ENCODE results near the gene ST8SIA5. TPM values are rescaled to one million over a fixed set of nuclear protein-coding genes. Genes with fewer than 3 reads are reported as not detected.

The ST8SIA5 gene
- total RNA-seq, 2 experiments from 2014 or later = not detected

GRCh38 chr18:46660957-46661749, 95.7 kb downstream of the ST8SIA5 start:
- H3K9me3 Mint-ChIP-seq = no peaks in the 10 kb centered on the region
- no peak overlapping the region for H3K4me3 Mint-ChIP-seq
- H3K4me1 Mint-ChIP-seq = no peaks in the 10 kb centered on the region
- no peaks in the 10 kb centered on the region for H3K36me3 Mint-ChIP-seq (ENCODE audit: low read depth)
- peaks cover 4% of the 10 kb centered on the region for H3K27me3 Mint-ChIP-seq
- POLR2A ChIA-PET = interaction anchor here (0.7 kb wide), 1 partner anchor 538 kb away, joined by 4 read pairs; no protein-coding TSS in a partner anchor
- CTCF ChIA-PET = interaction anchor here (0.9 to 4.6 kb wide), 4 partner anchors 37 to 512 kb away, joined by 3 to 39 read pairs (median 4); a partner anchor contains a TSS
- no peak overlapping the region for H3K27ac Mint-ChIP-seq
- DNase-seq = no peak

GRCh38 chr18:46659484-46659883, 97.4 kb downstream of the ST8SIA5 start:
- POLR2A ChIA-PET = no interaction called here
- no peak overlapping the region for H3K27ac Mint-ChIP-seq
- DNase-seq = no peak
- peaks cover 4% of the 10 kb centered on the region for H3K27me3 Mint-ChIP-seq
- H3K4me1 Mint-ChIP-seq = no peaks in the 10 kb centered on the region
- CTCF ChIA-PET = interaction anchor here (1.2 to 4.6 kb wide), 6 partner anchors 12 to 513 kb away, joined by 3 to 78 read pairs (median 19); no protein-coding TSS in a partner anchor
- no peaks in the 10 kb centered on the region for H3K36me3 Mint-ChIP-seq (ENCODE audit: low read depth)
- no peaks in the 10 kb centered on the region for H3K9me3 Mint-ChIP-seq
- H3K4me3 Mint-ChIP-seq = no peak overlapping the region

- no peaks in the 10 kb centered on the region for H3K4me1 Mint-ChIP-seq
- CTCF ChIA-PET = interaction anchor here (0.6 to 4.6 kb wide), 48 partner anchors 8 to 584 kb away, joined by 3 to 78 read pairs (median 4); a partner anchor contains a TSS
- peaks cover 4% of the 10 kb centered on the region for H3K27me3 Mint-ChIP-seq
- POLR2A ChIA-PET = interaction anchor here (0.9 to 1.6 kb wide), 3 partner anchors 484 to 510 kb away, joined by 3 to 6 read pairs (median 6); a partner anchor contains a TSS
- no peak for DNase-seq
- H3K27ac Mint-ChIP-seq = no peak within 1 kb of the TSS
- no peak within 1 kb of the TSS for H3K4me3 Mint-ChIP-seq
- H3K36me3 Mint-ChIP-seq (ENCODE audit: low read depth) = no peaks in the 10 kb centered on the region
- no peaks in the 10 kb centered on the region for H3K9me3 Mint-ChIP-seq
Observed at GRCh38 chr18:46657115-46657955, 99.5 kb downstream of the ST8SIA5 start, which contains the start of gene LOXHD1. LOXHD1 (minus strand) TSS chr18:46657220; CDS start chr18:46657033, 187 bp downstream.

- ChIA-PET CTCF (interaction anchor here (1.4 to 4.6 kb wide), 5 partner anchors 8 to 507 kb away, joined by 3 to 44 read pairs (median 8); a partner anchor contains a TSS), POLR2A (no interaction called here)
- H3K27me3 Mint-ChIP-seq = peaks cover 9% of the 10 kb centered on the region
- DNase-seq = no peak
- no peak overlapping the region for H3K4me3 Mint-ChIP-seq
- no peaks in the 10 kb centered on the region for H3K36me3 Mint-ChIP-seq (ENCODE audit: low read depth)
- H3K9me3 Mint-ChIP-seq = no peaks in the 10 kb centered on the region
- no peaks in the 10 kb centered on the region for H3K4me1 Mint-ChIP-seq
- H3K27ac Mint-ChIP-seq = no peak overlapping the region
Observed at GRCh38 chr18:46656326-46657114, 100.3 kb downstream of the ST8SIA5 start.

GRCh38 chr18:46652372-46652771, 104.5 kb downstream of the ST8SIA5 start:
- no peak for DNase-seq
- Mint-ChIP-seq H3K4me1 (no peaks in the 10 kb centered on the region), H3K27me3 (peaks cover 15% of the 10 kb centered on the region), H3K36me3 (ENCODE audit: low read depth) (no peaks in the 10 kb centered on the region), H3K9me3 (no peaks in the 10 kb centered on the region), H3K4me3 (no peak overlapping the region), H3K27ac (no peak overlapping the region)
- POLR2A ChIA-PET = no interaction called here
- CTCF ChIA-PET = no interaction called here

- Mint-ChIP-seq H3K9me3 (no peaks in the 10 kb centered on the region), H3K4me3 (no peak overlapping the region), H3K4me1 (no peaks in the 10 kb centered on the region), H3K27me3 (peaks cover 15% of the 10 kb centered on the region), H3K36me3 (ENCODE audit: low read depth) (no peaks in the 10 kb centered on the region), H3K27ac (no peak overlapping the region)
- POLR2A ChIA-PET = no interaction called here
- CTCF ChIA-PET = no interaction called here
- no peak for DNase-seq
Observed at GRCh38 chr18:46650681-46651080, 106.2 kb downstream of the ST8SIA5 start.

GRCh38 chr18:46649071-46649862, 107.6 kb downstream of the ST8SIA5 start:
- CTCF ChIA-PET = interaction anchor here (2.5 kb wide), 1 partner anchor 9 kb away, joined by 8 read pairs; the partner anchor contains the start of gene LOXHD1
- H3K36me3 Mint-ChIP-seq (ENCODE audit: low read depth) = no peaks in the 10 kb centered on the region
- H3K9me3 Mint-ChIP-seq = no peaks in the 10 kb centered on the region
- no peak overlapping the region for H3K27ac Mint-ChIP-seq
- no peak for DNase-seq
- H3K4me1 Mint-ChIP-seq = no peaks in the 10 kb centered on the region
- no peak overlapping the region for H3K4me3 Mint-ChIP-seq
- peaks cover 22% of the 10 kb centered on the region for H3K27me3 Mint-ChIP-seq
- POLR2A ChIA-PET = no interaction called here

GRCh38 chr18:46646468-46646867, 110.4 kb downstream of the ST8SIA5 start:
- ChIA-PET POLR2A (no interaction called here), CTCF (interaction anchor here (1.0 kb wide), 1 partner anchor 12 kb away, joined by 5 read pairs; no protein-coding TSS in a partner anchor)
- H3K4me1 Mint-ChIP-seq = no peaks in the 10 kb centered on the region
- H3K4me3 Mint-ChIP-seq = no peak overlapping the region
- peaks cover 16% of the 10 kb centered on the region for H3K27me3 Mint-ChIP-seq
- H3K9me3 Mint-ChIP-seq = no peaks in the 10 kb centered on the region
- no peak overlapping the region for H3K27ac Mint-ChIP-seq
- no peaks in the 10 kb centered on the region for H3K36me3 Mint-ChIP-seq (ENCODE audit: low read depth)
- DNase-seq = no peak

- no peak for DNase-seq
- Mint-ChIP-seq H3K4me3 (no peak overlapping the region), H3K36me3 (ENCODE audit: low read depth) (no peaks in the 10 kb centered on the region), H3K27me3 (peaks cover 11% of the 10 kb centered on the region), H3K4me1 (no peaks in the 10 kb centered on the region), H3K9me3 (no peaks in the 10 kb centered on the region), H3K27ac (no peak overlapping the region)
- ChIA-PET CTCF (interaction anchor here (1.5 kb wide), 1 partner anchor 15 kb away, joined by 6 read pairs; no protein-coding TSS in a partner anchor), POLR2A (no interaction called here)
Observed at GRCh38 chr18:46642561-46642960, 114.3 kb downstream of the ST8SIA5 start.

GRCh38 chr18:46641917-46642316, 114.9 kb downstream of the ST8SIA5 start:
- Mint-ChIP-seq H3K27ac (no peak overlapping the region), H3K36me3 (ENCODE audit: low read depth) (no peaks in the 10 kb centered on the region), H3K4me1 (no peaks in the 10 kb centered on the region), H3K4me3 (no peak overlapping the region), H3K9me3 (no peaks in the 10 kb centered on the region), H3K27me3 (peaks cover 13% of the 10 kb centered on the region)
- CTCF ChIA-PET = interaction anchor here (1.5 kb wide), 1 partner anchor 16 kb away, joined by 6 read pairs; no protein-coding TSS in a partner anchor
- POLR2A ChIA-PET = interaction anchor here (0.5 kb wide), 1 partner anchor 53 kb away, joined by 3 read pairs; no protein-coding TSS in a partner anchor
- no peak for DNase-seq

GRCh38 chr18:46639386-46639785, 117.5 kb downstream of the ST8SIA5 start:
- CTCF ChIA-PET = no interaction called here
- no peaks in the 10 kb centered on the region for H3K4me1 Mint-ChIP-seq
- H3K27me3 Mint-ChIP-seq = peaks cover 11% of the 10 kb centered on the region

More at GRCh38 chr18:46639386-46639785, 117.5 kb downstream of the ST8SIA5 start:
- Mint-ChIP-seq H3K27ac (no peak overlapping the region), H3K9me3 (no peaks in the 10 kb centered on the region), H3K36me3 (ENCODE audit: low read depth) (no peaks in the 10 kb centered on the region), H3K4me3 (no peak overlapping the region)
- no peak for DNase-seq
- POLR2A ChIA-PET = no interaction called here
